Measurements from ENCODE around the gene IMPDH2.

IMPDH2 gene

GRCh38 chr3:49026536-49026935 is 2.7 kb downstream of the IMPDH2 start:
- H2AFZ ChIP-seq = no peak overlapping the region
- no peaks in the 10 kb centered on the region for H3K36me3 ChIP-seq (ENCODE audit: control insufficient read depth, insufficient read depth, low read length)
- no peak overlapping the region for H3K27ac ChIP-seq
- H3K9ac ChIP-seq = no peak overlapping the region
- TF ChIP-seq CTCF (IDR thresholded peaks at IDR 0.05) = no peak
- H3K4me3 ChIP-seq (ENCODE audit: low read depth, low read length) = no peak overlapping the region
- H3K27me3 ChIP-seq (ENCODE audit: control insufficient read depth, insufficient read depth, low read length) = no peaks in the 10 kb centered on the region
- no peaks in the 10 kb centered on the region for H3K9me3 ChIP-seq (ENCODE audit: control insufficient read depth, low read length)
- peaks cover 11% of the 10 kb centered on the region for H3K4me1 ChIP-seq
- no peak overlapping the region for H3K4me2 ChIP-seq (ENCODE audit: low read length)
- H3K79me2 ChIP-seq = peaks cover 3% of the 10 kb centered on the region

- H3K9me3 ChIP-seq (ENCODE audit: control insufficient read depth, low read length) = no peaks in the 10 kb centered on the region
- no peak overlapping the region for H3K9ac ChIP-seq
- no peak overlapping the region for H2AFZ ChIP-seq
- no peaks in the 10 kb centered on the region for H3K36me3 ChIP-seq (ENCODE audit: control insufficient read depth, insufficient read depth, low read length)
- H3K27ac ChIP-seq = no peak overlapping the region
- H3K4me1 ChIP-seq = peaks cover 11% of the 10 kb centered on the region
- no peak for TF ChIP-seq CTCF (IDR thresholded peaks at IDR 0.05)
- H3K79me2 ChIP-seq = peaks cover 3% of the 10 kb centered on the region
- no peaks in the 10 kb centered on the region for H3K27me3 ChIP-seq (ENCODE audit: control insufficient read depth, insufficient read depth, low read length)
- H3K4me2 ChIP-seq (ENCODE audit: low read length) = no peak overlapping the region
- H3K4me3 ChIP-seq (ENCODE audit: low read depth, low read length) = no peak overlapping the region
Observed at GRCh38 chr3:49025793-49026520, 3.2 kb downstream of the IMPDH2 start.

- Histone ChIP-seq H3K9me3 (ENCODE audit: control insufficient read depth, low read length) (no peaks in the 10 kb centered on the region), H3K4me3 (ENCODE audit: low read depth, low read length) (no peak overlapping the region), H3K4me1 (peaks cover 12% of the 10 kb centered on the region), H3K9ac (no peak overlapping the region), H3K36me3 (ENCODE audit: control insufficient read depth, insufficient read depth, low read length) (no peaks in the 10 kb centered on the region), H3K27me3 (ENCODE audit: control insufficient read depth, insufficient read depth, low read length) (no peaks in the 10 kb centered on the region), H3K79me2 (peaks cover 3% of the 10 kb centered on the region), H3K27ac (no peak overlapping the region), H2AFZ (no peak overlapping the region), H3K4me2 (ENCODE audit: low read length) (no peak overlapping the region)
- no peak for TF ChIP-seq CTCF (IDR thresholded peaks at IDR 0.05)
Observed at GRCh38 chr3:49025005-49025792, 4.0 kb downstream of the IMPDH2 start.

GRCh38 chr3:49024449-49024848 is 4.7 kb downstream of the IMPDH2 start:
- Histone ChIP-seq H3K9ac (no peak overlapping the region), H3K4me2 (ENCODE audit: low read length) (no peak overlapping the region), H3K79me2 (peaks cover 3% of the 10 kb centered on the region), H3K4me3 (ENCODE audit: low read depth, low read length) (no peak overlapping the region), H3K27ac (no peak overlapping the region), H2AFZ (no peak overlapping the region), H3K27me3 (ENCODE audit: control insufficient read depth, insufficient read depth, low read length) (no peaks in the 10 kb centered on the region), H3K9me3 (ENCODE audit: control insufficient read depth, low read length) (no peaks in the 10 kb centered on the region), H3K4me1 (peaks cover 11% of the 10 kb centered on the region), H3K36me3 (ENCODE audit: control insufficient read depth, insufficient read depth, low read length) (no peaks in the 10 kb centered on the region)
- TF ChIP-seq CTCF (IDR thresholded peaks at IDR 0.05) = no peak

All from parathyroid adenoma (tissue), 2 donors.